ENCODE data around the gene MAP2K5. TPM values are rescaled to one million over a fixed set of nuclear protein-coding genes. Genes with fewer than 3 reads are reported as not detected.
A peak's percentile ranks its signal among the peaks of the same experiment; 100 is the strongest.

MAP2K5 gene
- total and polyA plus RNA-seq, 10 of the 15 experiments (the other 5 are each of a cell fraction or from before 2014, with no cell fraction given) = 1.3 to 19.4 (median 9.6) TPM

DNA sequence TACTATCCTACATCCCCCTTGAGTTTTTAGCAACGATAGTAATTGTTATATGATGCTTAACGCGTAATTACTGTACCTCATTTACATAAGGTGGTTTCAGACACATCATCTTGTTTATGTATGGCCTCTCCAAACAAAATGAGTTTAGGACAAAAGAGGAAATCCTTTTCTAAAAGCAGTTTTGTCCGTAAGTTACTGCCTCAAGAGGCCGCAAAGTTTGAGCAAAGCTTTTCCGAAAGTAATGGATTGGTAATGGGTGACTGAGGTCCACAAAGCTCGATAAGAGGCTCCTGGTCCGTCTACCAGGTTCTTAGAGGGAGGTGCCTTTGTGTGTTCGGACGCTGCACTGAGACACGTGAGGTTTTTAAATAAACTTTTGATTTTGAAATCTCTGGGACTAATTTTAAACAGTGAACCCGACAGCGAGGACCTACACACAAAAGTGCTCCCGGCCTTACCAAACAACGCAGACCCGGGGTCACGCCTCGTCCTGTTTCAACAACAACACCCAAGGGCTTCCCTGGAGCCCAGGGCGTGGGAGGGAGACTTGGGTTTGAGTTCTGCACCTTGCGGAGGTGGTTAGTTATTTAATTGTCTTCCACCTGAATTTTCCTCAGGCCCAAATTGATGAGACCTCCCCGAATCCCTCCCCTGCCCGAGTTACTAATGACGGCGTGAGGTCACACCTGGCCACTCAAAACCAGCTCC lies 22.0 kb upstream of the MAP2K5 start (continued):
- TF ChIP-seq TCF3 (IDR thresholded peaks at IDR 0.05; ENCODE audit: borderline replicate concordance, insufficient read depth, low read depth, low read length) = no peak
- no peak for TF ChIP-seq PML (IDR thresholded peaks at IDR 0.05; ENCODE audit: low read length)
- TF ChIP-seq EGR1 (IDR thresholded peaks at IDR 0.05; ENCODE audit: borderline replicate concordance in 1 of 2, low read depth in 2 of 2, low read length in 2 of 2) = peak in 1 of 2 experiments; percentile 57; a peak in 1 of 3 replicates
- TF ChIP-seq HCFC1 (IDR thresholded peaks at IDR 0.05; ENCODE audit: low read length) = no peak
- TF ChIP-seq, protein P1, sequence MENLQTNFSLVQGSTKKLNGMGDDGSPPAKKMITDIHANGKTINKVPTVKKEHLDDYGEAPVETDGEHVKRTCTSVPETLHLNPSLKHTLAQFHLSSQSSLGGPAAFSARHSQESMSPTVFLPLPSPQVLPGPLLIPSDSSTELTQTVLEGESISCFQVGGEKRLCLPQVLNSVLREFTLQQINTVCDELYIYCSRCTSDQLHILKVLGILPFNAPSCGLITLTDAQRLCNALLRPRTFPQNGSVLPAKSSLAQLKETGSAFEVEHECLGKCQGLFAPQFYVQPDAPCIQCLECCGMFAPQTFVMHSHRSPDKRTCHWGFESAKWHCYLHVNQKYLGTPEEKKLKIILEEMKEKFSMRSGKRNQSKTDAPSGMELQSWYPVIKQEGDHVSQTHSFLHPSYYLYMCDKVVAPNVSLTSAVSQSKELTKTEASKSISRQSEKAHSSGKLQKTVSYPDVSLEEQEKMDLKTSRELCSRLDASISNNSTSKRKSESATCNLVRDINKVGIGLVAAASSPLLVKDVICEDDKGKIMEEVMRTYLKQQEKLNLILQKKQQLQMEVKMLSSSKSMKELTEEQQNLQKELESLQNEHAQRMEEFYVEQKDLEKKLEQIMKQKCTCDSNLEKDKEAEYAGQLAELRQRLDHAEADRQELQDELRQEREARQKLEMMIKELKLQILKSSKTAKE (IDR thresholded peaks at IDR 0.05; ENCODE audit: low read depth, poor library complexity, severe bottlenecking) = peak; percentile 35
- no peak for TF ChIP-seq NFYB (IDR thresholded peaks at IDR 0.05; ENCODE audit: insufficient read depth, low read depth, low read length)
- no peak for TF ChIP-seq YY1 (IDR thresholded peaks at IDR 0.05; ENCODE audit: low read depth, low read length)
- TF ChIP-seq KLF5 (IDR thresholded peaks at IDR 0.05; ENCODE audit: partially characterized antibody) = no peak
- no peak for TF ChIP-seq HDAC2 (IDR thresholded peaks at IDR 0.05)
- TF ChIP-seq, protein P2, sequence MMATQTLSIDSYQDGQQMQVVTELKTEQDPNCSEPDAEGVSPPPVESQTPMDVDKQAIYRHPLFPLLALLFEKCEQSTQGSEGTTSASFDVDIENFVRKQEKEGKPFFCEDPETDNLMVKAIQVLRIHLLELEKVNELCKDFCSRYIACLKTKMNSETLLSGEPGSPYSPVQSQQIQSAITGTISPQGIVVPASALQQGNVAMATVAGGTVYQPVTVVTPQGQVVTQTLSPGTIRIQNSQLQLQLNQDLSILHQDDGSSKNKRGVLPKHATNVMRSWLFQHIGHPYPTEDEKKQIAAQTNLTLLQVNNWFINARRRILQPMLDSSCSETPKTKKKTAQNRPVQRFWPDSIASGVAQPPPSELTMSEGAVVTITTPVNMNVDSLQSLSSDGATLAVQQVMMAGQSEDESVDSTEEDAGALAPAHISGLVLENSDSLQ (IDR thresholded peaks at IDR 0.05) = no peak
- TF ChIP-seq FOS (IDR thresholded peaks at IDR 0.05; ENCODE audit: borderline replicate concordance, extremely low read depth, insufficient read length) = no peak
- peak; percentile 39 for TF ChIP-seq MTA2 (IDR thresholded peaks at IDR 0.05; ENCODE audit: low read depth)
- no peak for TF ChIP-seq PAX5 (IDR thresholded peaks at IDR 0.05; ENCODE audit: borderline replicate concordance, low read depth, low read length)
- TF ChIP-seq, protein P3, sequence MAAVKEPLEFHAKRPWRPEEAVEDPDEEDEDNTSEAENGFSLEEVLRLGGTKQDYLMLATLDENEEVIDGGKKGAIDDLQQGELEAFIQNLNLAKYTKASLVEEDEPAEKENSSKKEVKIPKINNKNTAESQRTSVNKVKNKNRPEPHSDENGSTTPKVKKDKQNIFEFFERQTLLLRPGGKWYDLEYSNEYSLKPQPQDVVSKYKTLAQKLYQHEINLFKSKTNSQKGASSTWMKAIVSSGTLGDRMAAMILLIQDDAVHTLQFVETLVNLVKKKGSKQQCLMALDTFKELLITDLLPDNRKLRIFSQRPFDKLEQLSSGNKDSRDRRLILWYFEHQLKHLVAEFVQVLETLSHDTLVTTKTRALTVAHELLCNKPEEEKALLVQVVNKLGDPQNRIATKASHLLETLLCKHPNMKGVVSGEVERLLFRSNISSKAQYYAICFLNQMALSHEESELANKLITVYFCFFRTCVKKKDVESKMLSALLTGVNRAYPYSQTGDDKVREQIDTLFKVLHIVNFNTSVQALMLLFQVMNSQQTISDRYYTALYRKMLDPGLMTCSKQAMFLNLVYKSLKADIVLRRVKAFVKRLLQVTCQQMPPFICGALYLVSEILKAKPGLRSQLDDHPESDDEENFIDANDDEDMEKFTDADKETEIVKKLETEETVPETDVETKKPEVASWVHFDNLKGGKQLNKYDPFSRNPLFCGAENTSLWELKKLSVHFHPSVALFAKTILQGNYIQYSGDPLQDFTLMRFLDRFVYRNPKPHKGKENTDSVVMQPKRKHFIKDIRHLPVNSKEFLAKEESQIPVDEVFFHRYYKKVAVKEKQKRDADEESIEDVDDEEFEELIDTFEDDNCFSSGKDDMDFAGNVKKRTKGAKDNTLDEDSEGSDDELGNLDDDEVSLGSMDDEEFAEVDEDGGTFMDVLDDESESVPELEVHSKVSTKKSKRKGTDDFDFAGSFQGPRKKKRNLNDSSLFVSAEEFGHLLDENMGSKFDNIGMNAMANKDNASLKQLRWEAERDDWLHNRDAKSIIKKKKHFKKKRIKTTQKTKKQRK (IDR thresholded peaks at IDR 0.05; ENCODE audit: low read depth, low read length) = no peak
- peak; percentile 69 for TF ChIP-seq ATF7 (IDR thresholded peaks at IDR 0.05; ENCODE audit: low read depth)
- no peak for TF ChIP-seq PBX3 (IDR thresholded peaks at IDR 0.05; ENCODE audit: insufficient replicate concordance, low read depth, low read length)
- no peak for TF ChIP-seq NR2C1 (IDR thresholded peaks at IDR 0.05)
- 0 out of 4 replicates have a peak, but pooled peaks of 1 of the 2 experiments have one; percentile 10 for TF ChIP-seq IKZF2 (IDR thresholded peaks at IDR 0.05)
- no peak for TF ChIP-seq TBL1XR1 (IDR thresholded peaks at IDR 0.05; ENCODE audit: low read depth, low read length)
- TF ChIP-seq SPI1 (IDR thresholded peaks at IDR 0.05; ENCODE audit: borderline replicate concordance, insufficient read depth, low read depth, low read length) = peak; percentile 33; the same call in 1 of the 2 replicates

Measured in GM12878 (cell line).